Neuronal stem cell (in vitro differentiated cells): Measurements from ENCODE around the gene STMN3. TPM values are rescaled to one million over a fixed set of nuclear protein-coding genes. Genes with fewer than 3 reads are reported as not detected.

Experiments
- DNase-seq: peaks from one replicate; pipeline ENCODE4 v3.0.0-alpha.2; 2013; ENCODE audit warnings: low spot score
- H2AFZ ChIP-seq: one replicate; pipeline ENCODE4 v1.6.1; 2013; ENCODE audit warnings: mild to moderate bottlenecking, low read length, inconsistent platforms
- H2AK5ac ChIP-seq: 2 replicates; pipeline ENCODE4 v1.6.1; 2013; ENCODE audit warnings: low read depth, mild to moderate bottlenecking, inconsistent platforms, low read length, moderate library complexity, mixed read lengths
- H2BK120ac ChIP-seq: 2 replicates; pipeline ENCODE4 v1.6.1; 2013; ENCODE audit warnings: low read depth, mild to moderate bottlenecking, inconsistent platforms, low read length, moderate library complexity, mixed read lengths
- H2BK12ac ChIP-seq: one replicate; pipeline ENCODE4 v1.6.1; 2013; ENCODE audit warnings: low read length, inconsistent platforms
- H2BK15ac ChIP-seq: 2 replicates; pipeline ENCODE4 v1.6.1; 2013; ENCODE audit warnings: mild to moderate bottlenecking, low read length, inconsistent platforms, mixed read lengths
- H2BK5ac ChIP-seq: one replicate; pipeline ENCODE4 v1.6.1; 2013; ENCODE audit warnings: inconsistent platforms, mild to moderate bottlenecking, low read length, moderate library complexity
- H3K14ac ChIP-seq: one replicate; pipeline ENCODE4 v1.6.1; 2013; ENCODE audit warnings: low read length, inconsistent platforms
- H3K18ac ChIP-seq: 2 replicates; pipeline ENCODE4 v1.6.1; 2013; ENCODE audit warnings: low read length, inconsistent platforms
- H3K23ac ChIP-seq: 2 replicates; pipeline ENCODE4 v1.6.1; 2013; ENCODE audit warnings: low read depth, mild to moderate bottlenecking, mixed read lengths, low read length, inconsistent platforms; ENCODE audit not compliant: poor library complexity
- H3K27ac ChIP-seq: replicated peaks from 3 replicates; pipeline ENCODE4 v1.5.1; 2013; ENCODE audit warnings: low read length, inconsistent platforms
- H3K27me3 ChIP-seq, 3 experiments: 2 replicates each; pipeline ENCODE4 v1.6.1; 2013; ENCODE audit warnings: low read length in 3 of 3, mild to moderate bottlenecking in 2 of 3, inconsistent platforms in 1 of 3, low read depth in 1 of 3, mixed read lengths in 1 of 3, moderate library complexity in 1 of 3; ENCODE audit not compliant: control insufficient read depth in 3 of 3, insufficient read depth in 3 of 3
- H3K36me3 ChIP-seq, 2 donors: replicated peaks in 1 of 2; 2 replicates each; pipeline ENCODE4 v1.6.1; 2013; ENCODE audit warnings: low read length in 2 of 2; ENCODE audit not compliant: control insufficient read depth in 2 of 2, insufficient read depth in 2 of 2
- H3K4ac ChIP-seq: 2 replicates; pipeline ENCODE4 v1.6.1; 2013; ENCODE audit warnings: inconsistent platforms, mild to moderate bottlenecking, low read length, moderate library complexity
- H3K4me1 ChIP-seq, 2 donors: 1 replicate in 1 of 2; 2 replicates in 1 of 2; pipeline ENCODE4 v1.6.1; 2013; ENCODE audit warnings: low read length in 2 of 2, low read depth in 1 of 2; ENCODE audit not compliant: control insufficient read depth in 2 of 2, insufficient read depth in 1 of 2
- H3K4me2 ChIP-seq: one replicate; pipeline ENCODE4 v1.6.1; 2013; ENCODE audit warnings: mild to moderate bottlenecking, low read length, inconsistent platforms; ENCODE audit not compliant: insufficient read depth, poor library complexity, severe bottlenecking
- H3K4me3 ChIP-seq, 2 donors: 2 replicates each; pipeline ENCODE4 v1.5.1; 2013; ENCODE audit warnings: low read length in 2 of 2, mild to moderate bottlenecking in 2 of 2, inconsistent platforms in 1 of 2, moderate library complexity in 1 of 2
- H3K79me1 ChIP-seq: one replicate; pipeline ENCODE4 v1.6.1; 2013; ENCODE audit warnings: low read depth, mild to moderate bottlenecking, inconsistent platforms, low read length, moderate library complexity
- H3K9ac ChIP-seq: one replicate; pipeline ENCODE4 v1.6.1; 2013; ENCODE audit warnings: mild to moderate bottlenecking, low read depth, low read length, inconsistent platforms; ENCODE audit not compliant: poor library complexity
- H3K9me3 ChIP-seq, 2 donors: replicated peaks in 1 of 2; 2 replicates each; pipeline versions ENCODE3 to v1.6.1; 2013; ENCODE audit warnings: low read length in 2 of 2, mild to moderate bottlenecking in 2 of 2, inconsistent platforms in 1 of 2, low read depth in 1 of 2, mixed read lengths in 1 of 2, moderate library complexity in 1 of 2; ENCODE audit not compliant: control insufficient read depth in 2 of 2, insufficient read depth in 1 of 2
- H4K8ac ChIP-seq: one replicate; pipeline ENCODE4 v1.6.1; 2013; ENCODE audit warnings: low read depth, mild to moderate bottlenecking, inconsistent platforms, low read length, moderate library complexity
- H4K91ac ChIP-seq: one replicate; pipeline ENCODE4 v1.6.1; 2013; ENCODE audit warnings: low read length, low read depth, mild to moderate bottlenecking, inconsistent platforms; ENCODE audit not compliant: poor library complexity
- WGBS, 2 donors: extraction: QIAGEN DNeasy Blood & Tissue Kit; methylation state at CpG; one replicate each; pipeline ENCODE4 v1.1.7; 2013; ENCODE audit warnings: missing lambda C conversion rate in 2 of 2, mixed read lengths in 1 of 2; ENCODE audit not compliant: insufficient read length in 2 of 2, insufficient replicate concordance in 1 of 2; ENCODE audit errors: extremely low coverage in 2 of 2; 5-methylcytosine and 5-hydroxymethylcytosine counted together
- polyA plus RNA-seq, 2 experiments: library from polyadenylated mRNA; stranded (reverse); fragments of 200-250 nt; gene quantifications; one replicate each; pipeline ENCODE4 v1.2.3, GENCODE V29; 2013

Gene STMN3
- polyA plus RNA-seq (2013, experiment 1 of 2), result 4.5 TPM
- 4.6 TPM for polyA plus RNA-seq (2013, experiment 2 of 2)

DNA sequence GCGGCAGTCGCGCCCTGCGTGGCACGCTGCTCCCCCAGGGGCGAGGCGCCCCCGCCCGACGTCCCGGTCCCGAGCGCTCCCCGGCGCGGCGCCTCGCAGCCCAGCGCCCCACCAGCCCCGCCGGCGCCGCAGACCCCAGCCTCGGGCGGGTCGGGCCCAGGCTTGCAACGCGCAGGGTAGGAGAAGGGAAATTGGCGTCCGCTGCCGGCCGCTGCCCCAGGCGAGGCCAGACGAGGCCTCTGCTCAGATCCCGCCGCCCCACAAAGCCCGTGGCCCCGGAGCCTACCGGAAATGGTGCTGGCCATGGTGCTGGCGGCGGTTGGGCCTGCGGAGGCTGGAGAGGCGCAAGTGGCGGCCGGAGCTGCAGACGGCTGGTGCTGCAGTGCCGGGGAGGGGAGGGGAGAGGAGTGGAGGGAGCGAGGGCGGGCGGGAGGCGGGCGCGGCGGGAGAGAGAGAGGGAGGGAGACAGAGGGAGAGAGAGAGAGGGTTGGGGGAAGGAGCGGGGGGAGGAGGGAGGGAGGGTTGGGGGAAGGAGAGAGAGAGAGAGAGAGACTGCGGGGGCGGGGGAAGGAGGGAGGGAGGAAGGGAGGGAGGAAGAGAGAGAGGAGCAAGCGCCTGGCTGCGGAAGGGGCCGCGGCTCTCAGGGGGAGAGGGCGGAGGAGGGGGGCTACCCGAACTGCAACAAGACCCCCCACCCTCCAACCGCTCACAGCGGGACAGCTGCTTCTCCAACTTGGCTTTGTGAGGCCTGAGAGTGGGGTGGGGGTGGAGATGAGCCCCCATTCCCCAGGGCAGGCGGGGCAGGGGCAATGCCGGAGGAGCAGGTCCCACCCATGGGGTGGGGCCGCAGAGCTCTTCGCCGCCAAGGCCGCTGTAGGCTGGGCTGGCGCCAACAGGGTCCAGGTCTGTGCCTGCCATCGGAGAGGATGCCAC lies at the start of gene STMN3:
Gene STMN3, minus strand, starts transcription at position 384 of the 933 bp plus-strand sequence. Its CDS starts 79 bp downstream, at position 305.
- Histone ChIP-seq H2BK15ac (no peak within 1 kb of the TSS), H3K36me3 (peaks cover 0 to 19% of the 10 kb centered on the region in 2 donors), H4K91ac (no peak within 1 kb of the TSS), H3K4me1 (peaks cover 12 to 19% of the 10 kb centered on the region in 2 donors), H3K27ac (peak within 1 kb of the TSS; percentile 57), H2BK5ac (no peak within 1 kb of the TSS), H3K23ac (peak within 1 kb of the TSS; percentile 91), H3K14ac (peak within 1 kb of the TSS; percentile 56), H3K4me2 (peak within 1 kb of the TSS; percentile 93), H2BK120ac (peak within 1 kb of the TSS; percentile 47), H3K79me1 (peaks cover 1% of the 10 kb centered on the region), H2AFZ (peak within 1 kb of the TSS; percentile 96), H3K27me3 (peaks cover 0 to 19% (median 4%) of the 10 kb centered on the region in 3 experiments), H3K9me3 (no peaks in the 10 kb centered on the region), H3K9ac (peak within 1 kb of the TSS; percentile 88), H3K4ac (no peak within 1 kb of the TSS), H3K4me3 (peak within 1 kb of the TSS; percentile 82 to 94), H4K8ac (no peak within 1 kb of the TSS), H2AK5ac (peak within 1 kb of the TSS; percentile 66), H3K18ac (peak within 1 kb of the TSS; percentile 93), H2BK12ac (no peak within 1 kb of the TSS)
- peak; percentile 93 for DNase-seq
- no CpG with 5 or more reads among the region's 73 CpGs for WGBS, 2 donors

DNA sequence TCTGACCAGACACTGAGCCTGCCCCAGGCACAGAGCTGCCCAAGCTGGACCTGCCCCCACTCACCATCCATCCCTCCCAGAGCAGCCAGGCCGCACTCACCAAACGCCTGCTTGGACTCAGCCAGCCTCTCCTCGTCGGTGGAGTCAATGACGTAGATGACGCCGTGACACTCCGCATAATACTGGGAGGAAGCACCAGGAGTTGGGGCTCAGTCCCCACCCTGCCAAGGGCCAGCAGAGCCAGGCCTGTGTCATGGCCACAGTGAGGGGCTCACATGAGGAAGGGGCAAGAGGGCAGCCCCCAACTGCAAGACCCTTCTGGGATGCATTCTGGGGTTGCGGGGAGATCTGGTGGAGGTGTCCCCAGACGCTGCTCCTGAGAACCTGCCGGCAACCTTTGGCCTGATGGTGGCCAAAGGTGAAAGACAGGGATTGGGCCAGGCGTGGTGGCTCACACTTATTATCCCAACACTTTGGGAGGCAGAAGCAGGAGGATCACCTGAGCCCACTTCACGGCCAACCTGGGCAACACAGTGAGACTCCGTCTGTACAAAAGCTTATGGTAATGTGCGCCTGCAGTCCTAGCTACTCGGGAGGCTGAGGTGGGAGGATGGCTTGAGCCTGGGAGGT lies 48.9 kb upstream of the STMN3 start:
- Histone ChIP-seq H3K4me1 (peaks cover 10 to 11% of the 10 kb centered on the region in 2 donors), H3K18ac (no peak overlapping the region), H3K14ac (no peak overlapping the region), H3K4ac (no peak overlapping the region), H3K9ac (peak overlapping the region; percentile 53), H2AK5ac (no peak overlapping the region), H2BK120ac (no peak overlapping the region), H3K23ac (peak overlapping the region; percentile 10), H2BK5ac (no peak overlapping the region), H3K36me3 (peaks cover 27 to 46% of the 10 kb centered on the region in 2 donors), H3K9me3 (no peaks in the 10 kb centered on the region), H3K4me2 (peak overlapping the region; percentile 11), H2BK12ac (no peak overlapping the region), H4K8ac (peak overlapping the region; percentile 48), H3K79me1 (peaks cover 13% of the 10 kb centered on the region), H2BK15ac (no peak overlapping the region), H3K4me3 (no peak overlapping the region), H4K91ac (no peak overlapping the region), H3K27me3 (no peaks in the 10 kb centered on the region), H2AFZ (no peak overlapping the region), H3K27ac (no peak overlapping the region)
- DNase-seq, result no peak
- WGBS, 2 donors, result no CpG with 5 or more reads among the region's 16 CpGs

DNA sequence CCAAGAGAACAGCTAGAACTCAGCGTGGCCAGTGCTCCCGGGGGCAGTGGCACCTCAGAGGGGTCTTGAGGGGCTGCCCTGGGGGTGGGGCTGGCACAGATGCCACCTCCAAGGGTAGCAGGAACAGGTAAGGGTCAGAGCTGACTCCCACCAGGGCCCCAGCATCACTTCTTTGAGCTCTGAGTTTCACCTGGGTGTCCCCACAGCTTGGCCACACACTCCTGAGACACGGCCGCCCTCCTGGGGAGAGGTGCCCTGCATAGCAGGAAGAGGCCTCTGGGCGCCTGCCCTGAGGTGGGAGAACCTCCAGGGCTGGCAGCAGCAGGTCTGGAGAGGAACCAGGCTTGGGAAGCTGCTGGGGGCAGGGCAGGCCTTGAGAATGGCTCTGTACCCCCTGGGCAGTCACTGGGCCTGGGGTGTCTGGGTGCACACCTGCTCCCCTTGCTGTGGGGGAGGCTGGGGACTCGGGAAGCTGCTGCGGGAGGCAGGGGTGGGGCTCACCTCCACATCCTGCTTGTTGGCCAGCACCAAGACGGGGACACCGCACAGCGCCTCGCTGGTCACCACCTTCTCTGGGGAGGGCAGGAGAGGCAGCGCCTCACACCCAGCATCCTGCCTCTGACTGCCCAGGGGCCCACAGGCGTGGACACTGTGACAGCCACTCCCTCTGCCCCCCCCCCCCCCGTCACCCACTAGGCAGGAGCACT lies 48.3 kb upstream of the STMN3 start:
- Histone ChIP-seq H3K23ac (peak overlapping the region; percentile 10), H3K4me2 (no peak overlapping the region), H3K9ac (peak overlapping the region; percentile 53), H3K36me3 (peaks cover 25 to 50% of the 10 kb centered on the region in 2 donors), H4K91ac (no peak overlapping the region), H2AFZ (no peak overlapping the region), H3K14ac (no peak overlapping the region), H3K4ac (no peak overlapping the region), H3K27me3 (no peaks in the 10 kb centered on the region), H2BK12ac (no peak overlapping the region), H3K4me3 (no peak overlapping the region), H2BK15ac (no peak overlapping the region), H3K9me3 (no peaks in the 10 kb centered on the region), H2BK120ac (no peak overlapping the region), H2AK5ac (no peak overlapping the region), H3K79me1 (peaks cover 13% of the 10 kb centered on the region), H2BK5ac (no peak overlapping the region), H4K8ac (peak overlapping the region; percentile 48), H3K4me1 (peaks cover 8 to 10% of the 10 kb centered on the region in 2 donors), H3K18ac (no peak overlapping the region), H3K27ac (no peak overlapping the region)
- no CpG with 5 or more reads among the region's 14 CpGs for WGBS, 2 donors
- no peak for DNase-seq
